Subcutaneous abdominal adipose tissue (tissue), 5 donors: Measurements from ENCODE around the gene RGS2.
A peak's percentile ranks its signal among the peaks of the same experiment; 100 is the strongest.

Experiments
- H3K27ac ChIP-seq: one replicate; pipeline ENCODE4 v1.7.0; 2013; ENCODE audit warnings: low read depth, mild to moderate bottlenecking, inconsistent platforms, low read length, moderate library complexity
- H3K27me3 ChIP-seq, 5 donors: one replicate each; pipeline ENCODE4 v1.7.0; 2013; ENCODE audit warnings: low read length in 5 of 5, inconsistent platforms in 1 of 5; ENCODE audit not compliant: control insufficient read depth in 5 of 5, insufficient read depth in 4 of 5
- H3K36me3 ChIP-seq, 5 donors: one replicate each; pipeline ENCODE4 v1.7.0; 2013; ENCODE audit warnings: low read length in 5 of 5; ENCODE audit not compliant: control insufficient read depth in 5 of 5, insufficient read depth in 5 of 5
- H3K4me1 ChIP-seq, 5 donors: one replicate each; pipeline ENCODE4 v1.7.0; 2013; ENCODE audit warnings: low read length in 5 of 5, mild to moderate bottlenecking in 3 of 5, moderate library complexity in 1 of 5; ENCODE audit not compliant: control insufficient read depth in 5 of 5, insufficient read depth in 5 of 5
- H3K4me3 ChIP-seq, 5 donors: one replicate each; pipeline ENCODE4 v1.7.0; 2013; ENCODE audit warnings: low read length in 5 of 5, low read depth in 1 of 5
- H3K9ac ChIP-seq, 5 donors: one replicate each; pipeline ENCODE4 v1.7.0; 2013; ENCODE audit warnings: low read length in 5 of 5, mild to moderate bottlenecking in 4 of 5, moderate library complexity in 3 of 5
- H3K9me3 ChIP-seq, 5 donors: one replicate each; pipeline ENCODE4 v1.7.0; 2013; ENCODE audit warnings: low read length in 5 of 5; ENCODE audit not compliant: control insufficient read depth in 5 of 5
- donor health status: healthy.
- donor health status: healthy.
- donor health status: healthy.
- donor health status: healthy.
- donor health status: healthy.

The RGS2 gene

DNA sequence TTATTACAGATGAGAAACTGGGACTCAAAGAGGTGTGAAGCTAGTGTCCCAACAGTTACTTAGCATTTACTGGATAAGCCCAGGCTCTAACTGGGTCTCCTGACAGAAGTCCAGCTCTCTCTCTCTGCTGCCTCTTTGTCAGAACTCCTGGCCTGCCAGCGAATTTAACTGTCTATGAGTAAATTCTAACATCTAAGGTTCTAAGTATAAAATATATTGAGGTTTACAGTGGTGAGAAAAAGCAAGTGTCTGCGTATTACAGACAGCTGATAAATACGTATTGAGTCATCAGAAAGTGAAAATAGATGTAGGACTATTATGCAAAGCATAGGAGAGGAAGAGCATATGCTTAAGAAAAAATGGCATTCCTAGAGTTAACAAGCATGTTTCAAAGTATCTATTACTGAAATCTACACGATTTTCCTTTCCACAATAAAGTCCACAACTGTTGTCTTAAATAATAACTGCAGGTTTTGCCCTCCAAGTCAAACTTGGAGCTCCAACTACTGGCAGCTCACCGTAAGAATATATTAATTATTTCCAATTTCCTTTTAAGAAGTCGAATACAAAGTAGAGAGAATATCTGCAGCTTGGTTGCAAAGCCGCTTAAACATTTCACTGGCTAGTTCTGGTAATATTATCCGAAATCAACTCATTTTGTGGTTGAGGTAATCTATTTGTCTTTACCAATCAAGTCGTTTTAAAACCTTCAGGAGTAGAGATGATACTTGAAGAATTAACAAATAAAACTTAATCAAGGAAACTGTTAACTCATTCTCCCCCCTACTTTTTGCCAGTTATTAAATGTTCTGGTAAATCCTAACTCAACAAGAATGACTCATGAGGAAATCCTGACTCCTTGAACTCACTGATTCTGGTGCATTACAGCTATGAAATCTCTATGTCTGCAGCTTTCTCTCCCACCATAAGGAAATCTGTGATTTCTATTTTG lies 1.4 kb upstream of the RGS2 start:
- peak overlapping the region; percentile 82 for H3K27ac ChIP-seq
- no peaks in the 10 kb centered on the region for H3K9me3 ChIP-seq
- peaks cover 8 to 12% (median 10%) of the 10 kb centered on the region in 5 donors for H3K36me3 ChIP-seq
- peak overlapping the region; percentile 77 to 100 (median 98) for H3K4me3 ChIP-seq
- peaks cover 4 to 44% (median 34%) of the 10 kb centered on the region in 5 donors for H3K4me1 ChIP-seq
- H3K9ac ChIP-seq: peak overlapping the region; percentile 30 to 91 (median 81)
- no peaks in the 10 kb centered on the region for H3K27me3 ChIP-seq

DNA sequence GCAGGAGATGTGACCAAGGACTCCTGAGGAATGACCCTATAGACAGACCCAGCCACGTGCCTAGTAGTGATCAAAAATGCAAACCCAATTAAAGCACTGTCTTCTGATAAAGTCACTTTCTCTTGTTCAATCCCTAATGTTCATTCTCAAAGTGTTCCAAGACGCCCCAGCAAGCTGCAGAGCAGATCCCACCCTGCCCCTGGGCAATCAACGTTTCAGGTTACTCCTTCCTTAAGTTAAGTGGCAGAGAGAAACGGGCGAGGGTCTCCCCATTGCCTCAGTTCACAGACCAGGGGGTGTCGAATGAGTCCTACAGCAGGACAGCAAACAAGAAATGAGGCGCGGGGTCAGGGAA lies 699 bp upstream of the RGS2 start:
- Histone ChIP-seq H3K9ac (peak overlapping the region; percentile 43 to 91 (median 81)), H3K4me3 (peak overlapping the region; percentile 77 to 100 (median 98)), H3K9me3 (no peaks in the 10 kb centered on the region), H3K27ac (peak overlapping the region; percentile 82), H3K4me1 (peaks cover 4 to 44% (median 34%) of the 10 kb centered on the region in 5 donors), H3K27me3 (no peaks in the 10 kb centered on the region), H3K36me3 (peaks cover 8 to 12% (median 10%) of the 10 kb centered on the region in 5 donors)

DNA sequence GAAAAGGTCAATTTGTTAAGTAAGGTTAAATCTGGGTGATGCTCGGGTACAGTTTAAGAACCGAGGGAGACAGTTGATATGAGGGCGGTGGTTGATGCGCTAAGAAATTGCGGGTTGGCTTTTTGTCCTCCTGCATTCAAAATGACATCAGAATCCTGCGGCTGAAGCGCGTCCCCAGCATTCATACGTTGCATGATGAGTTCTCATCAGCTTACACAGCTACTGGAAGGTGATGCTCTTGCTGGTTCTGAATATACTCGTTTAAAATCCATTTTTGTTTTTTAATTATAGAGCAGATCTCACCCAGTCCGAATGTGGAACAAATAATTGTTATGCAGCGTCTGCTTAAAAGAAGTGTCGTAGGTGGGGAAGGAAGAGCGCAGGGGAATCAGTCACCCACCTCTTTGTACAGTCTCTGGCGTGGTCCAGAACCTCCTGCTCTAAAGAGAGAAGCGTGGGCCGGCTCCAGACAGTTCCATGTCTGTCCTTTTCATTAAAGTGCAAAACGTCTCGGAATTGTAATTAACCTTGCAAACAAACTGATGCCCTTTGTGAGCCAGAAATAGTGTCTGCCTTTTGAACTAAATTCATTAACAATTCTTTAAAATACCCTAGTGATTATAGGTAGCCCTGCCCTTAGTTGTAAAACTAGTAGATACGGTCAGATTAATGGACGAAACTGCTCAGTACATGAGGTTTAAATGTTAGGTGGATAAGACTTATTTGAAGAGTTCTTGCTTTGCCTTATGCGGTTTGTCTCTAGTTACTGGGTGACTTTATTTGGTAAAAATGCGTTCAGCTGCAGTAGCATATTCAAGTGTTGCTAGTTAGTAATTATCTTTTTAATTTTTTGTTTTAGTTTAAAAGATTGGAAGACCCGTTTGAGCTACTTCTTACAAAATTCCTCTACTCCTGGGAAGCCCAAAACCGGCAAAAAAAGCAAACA lies 741 bp downstream of the RGS2 start:
- H3K27ac ChIP-seq: peak overlapping the region; percentile 82
- no peaks in the 10 kb centered on the region for H3K27me3 ChIP-seq
- peaks cover 8 to 12% (median 10%) of the 10 kb centered on the region in 5 donors for H3K36me3 ChIP-seq
- peak overlapping the region; percentile 98 to 100 (median 99) for H3K4me3 ChIP-seq
- peak overlapping the region; percentile 85 to 91 (median 87) for H3K9ac ChIP-seq
- no peaks in the 10 kb centered on the region for H3K9me3 ChIP-seq
- H3K4me1 ChIP-seq: peaks cover 4 to 44% (median 34%) of the 10 kb centered on the region in 5 donors

DNA sequence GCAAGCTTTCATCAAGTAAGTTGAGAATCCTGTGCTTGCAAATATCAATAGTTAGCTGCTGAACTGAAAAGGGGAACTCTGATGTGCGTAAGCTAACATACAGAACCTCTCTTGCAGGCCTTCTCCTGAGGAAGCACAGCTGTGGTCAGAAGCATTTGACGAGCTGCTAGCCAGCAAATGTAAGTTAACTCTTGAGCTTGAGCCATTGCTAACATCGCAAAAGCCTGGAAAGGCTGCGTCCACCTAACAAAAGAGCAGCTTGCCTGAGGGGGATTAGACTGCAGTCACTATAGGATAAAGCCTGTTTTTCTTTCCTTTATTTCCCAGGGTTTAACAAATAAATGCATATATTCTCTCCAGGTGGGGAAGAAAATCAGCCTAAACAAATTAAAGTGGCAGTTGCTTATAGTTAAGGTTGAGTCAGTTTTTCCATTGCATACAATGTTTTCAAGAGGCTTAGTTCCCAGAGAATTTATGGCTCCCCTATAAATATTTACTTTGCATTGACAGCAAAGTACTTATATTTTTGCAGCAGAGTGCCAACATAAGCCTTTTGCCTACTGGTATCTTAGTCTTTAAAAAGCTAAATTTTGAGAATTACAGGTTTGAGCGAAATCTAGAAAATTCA lies 1.5 kb downstream of the RGS2 start:
- Histone ChIP-seq H3K4me3 (peak overlapping the region; percentile 98 to 100 (median 99)), H3K27ac (no peak overlapping the region), H3K4me1 (peaks cover 4 to 44% (median 34%) of the 10 kb centered on the region in 5 donors), H3K9me3 (no peaks in the 10 kb centered on the region), H3K27me3 (no peaks in the 10 kb centered on the region), H3K36me3 (peaks cover 8 to 12% (median 10%) of the 10 kb centered on the region in 5 donors), H3K9ac (peak overlapping the region in 3 of 5 donors; percentile 38 to 91 (median 86))

DNA sequence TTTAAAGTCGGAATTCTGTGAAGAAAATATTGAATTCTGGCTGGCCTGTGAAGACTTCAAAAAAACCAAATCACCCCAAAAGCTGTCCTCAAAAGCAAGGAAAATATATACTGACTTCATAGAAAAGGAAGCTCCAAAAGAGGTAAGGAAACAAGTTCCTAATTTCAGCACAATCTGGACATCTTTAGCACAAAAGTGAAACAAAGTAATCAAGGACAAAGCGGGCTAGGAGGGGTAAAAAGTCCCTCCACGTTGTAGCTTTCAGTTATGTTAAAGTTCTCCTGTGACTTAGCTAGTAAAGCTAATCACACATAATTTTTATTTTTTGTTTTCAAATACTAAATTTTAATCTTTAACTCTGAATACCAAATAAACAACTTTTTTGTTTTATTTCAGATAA lies 2.2 kb downstream of the RGS2 start:
- H3K9me3 ChIP-seq: no peaks in the 10 kb centered on the region
- no peak overlapping the region for H3K9ac ChIP-seq
- H3K4me1 ChIP-seq: peaks cover 4 to 44% (median 34%) of the 10 kb centered on the region in 5 donors
- H3K4me3 ChIP-seq: peak overlapping the region in 1 of 5 donors; percentile 98
- peaks cover 8 to 12% (median 10%) of the 10 kb centered on the region in 5 donors for H3K36me3 ChIP-seq
- no peaks in the 10 kb centered on the region for H3K27me3 ChIP-seq
- H3K27ac ChIP-seq: no peak overlapping the region

DNA sequence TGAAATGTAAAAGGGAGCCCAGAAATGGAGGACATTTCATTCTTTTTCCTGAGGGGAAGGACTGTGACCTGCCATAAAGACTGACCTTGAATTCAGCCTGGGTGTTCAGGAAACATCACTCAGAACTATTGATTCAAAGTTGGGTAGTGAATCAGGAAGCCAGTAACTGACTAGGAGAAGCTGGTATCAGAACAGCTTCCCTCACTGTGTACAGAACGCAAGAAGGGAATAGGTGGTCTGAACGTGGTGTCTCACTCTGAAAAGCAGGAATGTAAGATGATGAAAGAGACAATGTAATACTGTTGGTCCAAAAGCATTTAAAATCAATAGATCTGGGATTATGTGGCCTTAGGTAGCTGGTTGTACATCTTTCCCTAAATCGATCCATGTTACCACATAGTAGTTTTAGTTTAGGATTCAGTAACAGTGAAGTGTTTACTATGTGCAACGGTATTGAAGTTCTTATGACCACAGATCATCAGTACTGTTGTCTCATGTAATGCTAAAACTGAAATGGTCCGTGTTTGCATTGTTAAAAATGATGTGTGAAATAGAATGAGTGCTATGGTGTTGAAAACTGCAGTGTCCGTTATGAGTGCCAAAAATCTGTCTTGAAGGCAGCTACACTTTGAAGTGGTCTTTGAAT lies 2.9 kb downstream of the RGS2 start:
- Histone ChIP-seq H3K27ac (no peak overlapping the region), H3K4me1 (peaks cover 4 to 42% (median 32%) of the 10 kb centered on the region in 5 donors), H3K27me3 (no peaks in the 10 kb centered on the region), H3K9me3 (no peaks in the 10 kb centered on the region), H3K36me3 (peaks cover 8 to 12% (median 10%) of the 10 kb centered on the region in 5 donors), H3K9ac (no peak overlapping the region), H3K4me3 (no peak overlapping the region)

GRCh38 chr1:192812420-192813209 lies 3.8 kb downstream of the RGS2 start:
- Histone ChIP-seq H3K27me3 (no peaks in the 10 kb centered on the region), H3K9ac (no peak overlapping the region), H3K4me3 (no peak overlapping the region), H3K9me3 (no peaks in the 10 kb centered on the region), H3K27ac (no peak overlapping the region), H3K36me3 (peaks cover 8 to 12% (median 10%) of the 10 kb centered on the region in 5 donors), H3K4me1 (peaks cover 4 to 33% (median 26%) of the 10 kb centered on the region in 5 donors)

DNA sequence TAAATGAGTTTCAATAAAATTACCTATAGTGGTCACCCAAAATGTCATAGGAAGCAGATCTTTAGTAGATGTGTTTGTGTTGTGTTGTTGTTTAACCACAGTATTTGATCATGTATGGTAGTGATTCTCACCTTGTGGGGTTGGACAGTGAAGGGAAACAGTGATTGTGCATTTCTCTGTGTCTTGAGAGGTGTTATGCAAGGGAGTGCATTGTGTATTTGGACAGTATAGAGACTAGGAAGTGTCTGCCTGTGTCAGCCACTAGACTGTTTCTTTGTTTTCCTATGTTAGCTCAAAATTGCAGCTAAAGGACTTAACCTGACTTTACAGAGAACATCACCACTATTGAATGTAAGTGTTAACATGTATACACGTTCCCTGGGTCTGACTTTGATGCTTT lies 6.0 kb downstream of the RGS2 start:
- no peak overlapping the region for H3K4me3 ChIP-seq

More for the DNA sequence above, 6.0 kb downstream of the RGS2 start:
- peaks cover 8 to 12% (median 10%) of the 10 kb centered on the region in 5 donors for H3K36me3 ChIP-seq
- H3K9me3 ChIP-seq: no peaks in the 10 kb centered on the region
- no peaks in the 10 kb centered on the region for H3K27me3 ChIP-seq
- H3K27ac ChIP-seq: no peak overlapping the region
- H3K4me1 ChIP-seq: peaks cover 4 to 13% (median 11%) of the 10 kb centered on the region in 5 donors
- no peak overlapping the region for H3K9ac ChIP-seq
